ENCODE data around the gene COL1A1. TPM values are rescaled to one million over a fixed set of nuclear protein-coding genes. Genes with fewer than 3 reads are reported as not detected.

The COL1A1 gene
- polyA plus RNA-seq, 4 donors, result 2.2 to 320 (median 27.2) TPM

DNA sequence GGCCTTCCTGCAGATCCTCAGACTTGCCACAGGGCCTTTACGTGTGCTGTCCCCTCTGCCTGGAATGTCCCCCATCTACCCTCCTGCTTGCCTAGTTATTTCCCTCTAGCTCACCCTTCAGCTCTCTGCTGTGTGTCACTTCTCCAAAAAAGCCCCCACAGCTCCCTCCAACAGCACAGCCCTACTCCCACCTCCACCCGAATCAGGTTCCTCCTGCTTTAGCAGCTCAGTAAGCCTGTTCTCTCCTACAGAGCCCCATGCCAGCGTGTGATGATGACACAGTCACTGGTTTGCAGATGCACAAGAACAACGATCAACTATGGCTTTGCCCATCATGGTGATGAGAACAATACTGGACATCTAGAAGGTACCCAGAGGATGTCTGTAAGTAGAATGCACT, 64.4 kb downstream of the COL1A1 start:
- no peak overlapping the region for H3K4me3 ChIP-seq (ENCODE audit: low read depth in 1 of 3, low read length in 3 of 3)
- H3K27ac ChIP-seq (ENCODE audit: low read depth in 1 of 3, low read length in 2 of 3), result no peak overlapping the region
- peaks cover 0 to 4% (median 4%) of the 10 kb centered on the region in 3 donors for H3K4me1 ChIP-seq (ENCODE audit: control insufficient read depth in 3 of 3, insufficient read depth in 2 of 3, low read depth in 1 of 3, low read length in 2 of 3)
- peaks cover 14 to 80% (median 20%) of the 10 kb centered on the region in 3 donors for H3K36me3 ChIP-seq (ENCODE audit: control insufficient read depth in 3 of 3, insufficient read depth in 2 of 3, low read depth in 1 of 3, low read length in 3 of 3)
- 92 to 96% (median 93%) methylated on average over 4 of the region's 4 CpGs for WGBS, 3 donors
- H3K27me3 ChIP-seq (ENCODE audit: control insufficient read depth in 3 of 3, insufficient read depth in 3 of 3, low read length in 3 of 3), result no peaks in the 10 kb centered on the region
- DNase-seq, result no peak
- peaks cover 0 to 8% of the 10 kb centered on the region in 2 donors for H3K9me3 ChIP-seq (ENCODE audit: control insufficient read depth in 2 of 2, insufficient read depth in 1 of 2, low read depth in 1 of 2, low read length in 1 of 2)
- no peak for FAIRE-seq

DNA sequence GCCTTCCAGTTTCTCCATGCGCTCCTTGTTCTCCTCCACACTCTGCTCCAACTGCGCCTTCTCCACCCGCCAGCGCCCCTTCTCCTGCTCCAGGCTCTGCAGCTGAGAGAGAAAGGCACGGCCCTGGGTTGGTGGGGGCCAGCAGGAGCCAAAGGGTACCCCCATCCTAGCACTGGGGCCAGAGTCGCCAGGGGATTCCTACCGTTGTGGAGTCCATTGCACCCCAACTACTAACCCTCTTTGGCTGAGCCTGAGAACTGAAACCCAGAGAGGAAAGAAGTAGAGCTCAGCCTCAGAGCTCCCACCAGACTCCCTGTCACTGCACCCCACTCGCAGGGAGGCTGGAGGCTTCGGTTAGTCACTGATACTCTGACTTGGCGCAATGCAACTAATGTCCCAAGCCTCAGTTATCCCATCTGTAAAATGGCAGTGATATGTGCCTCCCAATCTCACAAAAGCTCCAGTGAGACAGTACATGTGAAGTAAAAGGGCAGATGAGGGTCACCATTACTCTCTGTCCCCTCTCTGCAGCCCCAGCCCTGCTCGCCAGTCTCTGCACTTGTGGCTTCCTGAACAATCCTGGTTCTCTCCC, 65.2 kb downstream of the COL1A1 start:
- peaks cover 0 to 8% of the 10 kb centered on the region in 2 donors for H3K9me3 ChIP-seq (ENCODE audit: control insufficient read depth in 2 of 2, insufficient read depth in 1 of 2, low read depth in 1 of 2, low read length in 1 of 2)
- DNase-seq (no peak), FAIRE-seq (no peak)
- WGBS, 3 donors, result 89 to 98% (median 98%) methylated on average over 10 to 11 of the region's 11 CpGs
- H3K27me3 ChIP-seq (ENCODE audit: control insufficient read depth in 3 of 3, insufficient read depth in 3 of 3, low read length in 3 of 3), result no peaks in the 10 kb centered on the region
- H3K27ac ChIP-seq (ENCODE audit: low read depth in 1 of 3, low read length in 2 of 3), result no peak overlapping the region
- H3K4me3 ChIP-seq (ENCODE audit: low read depth in 1 of 3, low read length in 3 of 3), result no peak overlapping the region
- peaks cover 0 to 4% (median 4%) of the 10 kb centered on the region in 3 donors for H3K4me1 ChIP-seq (ENCODE audit: control insufficient read depth in 3 of 3, insufficient read depth in 2 of 3, low read depth in 1 of 3, low read length in 2 of 3)
- peaks cover 14 to 71% (median 19%) of the 10 kb centered on the region in 3 donors for H3K36me3 ChIP-seq (ENCODE audit: control insufficient read depth in 3 of 3, insufficient read depth in 2 of 3, low read depth in 1 of 3, low read length in 3 of 3)

DNA sequence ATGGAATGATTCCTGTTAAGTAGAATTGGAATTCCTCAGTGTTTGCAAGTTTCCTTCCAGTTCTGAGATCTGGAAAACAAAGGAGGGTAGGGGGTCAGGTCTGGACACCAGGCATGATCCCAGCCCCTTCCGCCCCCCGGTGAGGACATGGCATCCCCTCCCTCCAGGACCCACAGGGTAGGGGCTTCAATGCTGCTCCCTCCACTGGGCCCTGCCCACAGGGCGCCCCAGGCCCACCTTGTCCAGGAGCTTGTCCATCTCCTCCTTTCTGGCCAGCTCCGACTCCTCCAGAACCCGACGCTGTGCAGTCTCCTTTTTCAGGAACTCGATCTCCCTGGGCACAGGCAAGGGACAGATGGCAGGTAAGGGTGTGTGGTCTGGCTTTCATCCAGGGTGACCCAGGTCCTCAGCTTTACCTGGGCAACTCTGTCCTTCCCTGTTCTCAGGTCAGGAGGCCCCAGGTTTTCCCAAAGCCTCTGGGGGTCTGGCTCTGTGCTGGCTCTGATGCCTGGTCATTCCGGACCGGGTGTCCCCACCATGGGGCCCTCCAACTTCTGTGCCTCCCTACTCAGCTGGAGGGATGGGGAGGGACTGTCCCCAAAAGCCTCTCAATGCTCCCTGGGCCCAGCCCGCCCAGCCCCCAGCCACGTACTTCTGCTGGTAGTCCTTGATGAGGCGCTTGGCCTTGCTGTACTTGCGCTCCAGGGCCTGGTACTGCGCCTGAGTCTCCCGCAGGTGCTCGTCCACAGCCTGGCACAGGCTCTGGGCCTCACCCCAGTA, 65.9 kb downstream of the COL1A1 start:
- no peak for FAIRE-seq
- H3K36me3 ChIP-seq (ENCODE audit: control insufficient read depth in 3 of 3, insufficient read depth in 2 of 3, low read depth in 1 of 3, low read length in 3 of 3), result peaks cover 14 to 64% (median 15%) of the 10 kb centered on the region in 3 donors

DNA sequence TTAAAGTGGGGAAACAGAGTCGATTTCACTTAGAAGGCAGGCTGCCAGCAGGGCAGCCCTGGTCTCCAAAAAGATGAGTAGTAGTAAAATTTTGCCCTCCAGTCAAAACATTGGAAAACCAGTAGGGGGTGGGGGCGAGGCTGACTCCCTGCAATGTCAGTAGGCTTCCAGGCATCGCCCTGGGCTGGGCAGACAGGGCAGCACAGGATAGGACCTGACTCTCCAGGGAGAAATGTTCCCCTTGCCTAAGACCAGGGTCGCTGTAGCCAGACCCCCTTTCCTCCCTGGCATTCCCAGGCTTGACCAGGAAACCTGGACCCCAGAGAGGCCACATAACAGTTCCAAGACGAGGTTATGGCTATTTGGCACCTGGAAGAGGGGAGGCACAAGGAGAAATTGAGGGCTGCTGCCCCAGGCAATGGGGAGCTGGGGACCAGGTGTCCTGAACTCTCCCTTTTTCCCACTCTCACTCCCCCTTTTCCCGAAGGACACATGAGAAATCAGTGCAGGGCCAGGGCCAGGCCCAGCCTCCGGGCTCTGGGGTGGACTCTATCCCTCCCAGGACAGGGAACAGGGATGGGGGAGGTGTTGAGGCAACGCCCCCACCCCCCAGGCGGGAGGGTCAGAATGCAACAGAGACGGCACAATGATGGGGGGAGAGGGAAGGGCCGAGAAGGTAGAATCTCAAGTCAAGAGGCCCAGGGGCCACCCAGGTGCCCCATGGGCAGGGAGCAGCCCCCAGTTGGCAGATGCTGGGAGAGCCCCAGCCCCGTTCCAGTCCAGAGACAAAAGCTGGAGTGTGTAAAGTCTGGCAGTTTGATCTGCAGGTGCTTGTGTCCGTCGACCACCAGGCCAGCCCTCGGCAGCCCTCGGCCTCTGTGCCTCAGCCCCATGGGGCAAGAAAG, 67.0 kb downstream of the COL1A1 start:
- Histone ChIP-seq H3K27me3 (ENCODE audit: control insufficient read depth in 3 of 3, insufficient read depth in 3 of 3, low read length in 3 of 3) (peaks cover 0 to 10% (median 0%) of the 10 kb centered on the region in 3 donors), H3K4me1 (ENCODE audit: control insufficient read depth in 3 of 3, insufficient read depth in 2 of 3, low read depth in 1 of 3, low read length in 2 of 3) (peaks cover 0 to 8% (median 4%) of the 10 kb centered on the region in 3 donors), H3K27ac (ENCODE audit: low read depth in 1 of 3, low read length in 2 of 3) (no peak overlapping the region), H3K9me3 (ENCODE audit: control insufficient read depth in 2 of 2, insufficient read depth in 1 of 2, low read depth in 1 of 2, low read length in 1 of 2) (no peaks in the 10 kb centered on the region), H3K4me3 (ENCODE audit: low read depth in 1 of 3, low read length in 3 of 3) (no peak overlapping the region), H3K36me3 (ENCODE audit: control insufficient read depth in 3 of 3, insufficient read depth in 2 of 3, low read depth in 1 of 3, low read length in 3 of 3) (peaks cover 14 to 54% (median 14%) of the 10 kb centered on the region in 3 donors)
- no peak for FAIRE-seq
- WGBS, 3 donors, result 77 to 83% (median 81%) methylated on average over 16 of the region's 16 CpGs
- no peak for DNase-seq

More for the DNA sequence above, 65.9 kb downstream of the COL1A1 start:
- Histone ChIP-seq H3K27ac (ENCODE audit: low read depth in 1 of 3, low read length in 2 of 3) (no peak overlapping the region), H3K27me3 (ENCODE audit: control insufficient read depth in 3 of 3, insufficient read depth in 3 of 3, low read length in 3 of 3) (peaks cover 0 to 6% (median 0%) of the 10 kb centered on the region in 3 donors), H3K4me3 (ENCODE audit: low read depth in 1 of 3, low read length in 3 of 3) (no peak overlapping the region), H3K4me1 (ENCODE audit: control insufficient read depth in 3 of 3, insufficient read depth in 2 of 3, low read depth in 1 of 3, low read length in 2 of 3) (peaks cover 0 to 8% (median 4%) of the 10 kb centered on the region in 3 donors), H3K9me3 (ENCODE audit: control insufficient read depth in 2 of 2, insufficient read depth in 1 of 2, low read depth in 1 of 2, low read length in 1 of 2) (peaks cover 0 to 6% of the 10 kb centered on the region in 2 donors)
- DNase-seq, result no peak
- 89 to 94% (median 90%) methylated on average over 16 of the region's 16 CpGs for WGBS, 3 donors

DNA sequence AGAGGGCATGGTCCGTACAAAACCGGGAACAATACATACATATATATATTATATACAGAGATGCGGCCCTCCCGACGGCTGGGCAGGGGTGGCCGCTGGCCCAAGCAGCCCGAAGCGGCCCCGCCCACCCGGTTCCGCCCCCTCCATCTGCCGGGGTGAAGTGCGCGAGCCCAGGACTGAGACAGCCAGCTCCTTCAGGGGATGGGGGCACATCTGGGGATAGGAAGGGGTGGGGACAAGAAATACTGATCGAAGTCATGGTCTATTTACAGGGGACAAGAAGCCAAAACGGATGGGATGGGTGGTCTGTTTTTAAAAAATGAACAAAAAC, 67.7 kb downstream of the COL1A1 start:
- 29 to 36% (median 35%) methylated on average over 16 of the region's 16 CpGs for WGBS, 3 donors
- no peak for FAIRE-seq

More for the DNA sequence above, 67.7 kb downstream of the COL1A1 start:
- H3K4me1 ChIP-seq (ENCODE audit: control insufficient read depth in 3 of 3, insufficient read depth in 2 of 3, low read depth in 1 of 3, low read length in 2 of 3), result peaks cover under 1 to 15% (median 8%) of the 10 kb centered on the region in 3 donors
- peak overlapping the region in 1 of 3 donors; percentile 47 for H3K27ac ChIP-seq (ENCODE audit: low read depth in 1 of 3, low read length in 2 of 3)
- H3K36me3 ChIP-seq (ENCODE audit: control insufficient read depth in 3 of 3, insufficient read depth in 2 of 3, low read depth in 1 of 3, low read length in 3 of 3), result peaks cover 8 to 47% (median 14%) of the 10 kb centered on the region in 3 donors
- no peak for DNase-seq
- no peak overlapping the region for H3K4me3 ChIP-seq (ENCODE audit: low read depth in 1 of 3, low read length in 3 of 3)
- no peaks in the 10 kb centered on the region for H3K9me3 ChIP-seq (ENCODE audit: control insufficient read depth in 2 of 2, insufficient read depth in 1 of 2, low read depth in 1 of 2, low read length in 1 of 2)
- H3K27me3 ChIP-seq (ENCODE audit: control insufficient read depth in 3 of 3, insufficient read depth in 3 of 3, low read length in 3 of 3), result peaks cover 0 to 10% (median 0%) of the 10 kb centered on the region in 3 donors

Other genes starting within 250 kb of the COL1A1 start
- gene DLX4, start 232.4 kb downstream of the COL1A1 start, polyA plus RNA-seq, result 1 to 10 TPM in 2 of 4 donors, not detected in 2; 1.3 to 4.0 TPM
- 1 to 10 TPM in 1 of 4 donors, under 1 TPM in 1, not detected in 2; 0.06 to 1.4 TPM for gene DLX3, start 206.4 kb downstream of the COL1A1 start, polyA plus RNA-seq
- 10 to 100 TPM; 53.5 to 96.4 (median 72.0) TPM for gene ITGA3, start 145.5 kb downstream of the COL1A1 start, polyA plus RNA-seq
- gene PDK2, start 106.3 kb downstream of the COL1A1 start, polyA plus RNA-seq, result 100 to 1,000 TPM in 1 of 4 donors, 10 to 100 TPM in 3; 27.2 to 125 (median 36.8) TPM
- 1 to 10 TPM in 2 of 4 donors, under 1 TPM in 2; 0.54 to 2.9 (median 1.4) TPM for gene SAMD14, start 71.5 kb downstream of the COL1A1 start, polyA plus RNA-seq
- gene PPP1R9B, start 51.0 kb downstream of the COL1A1 start, polyA plus RNA-seq, result 10 to 100 TPM; 14.1 to 31.8 (median 21.6) TPM
- gene SGCA, start 35.6 kb downstream of the COL1A1 start, polyA plus RNA-seq, result 1 to 10 TPM in 2 of 4 donors, under 1 TPM in 1, not detected in 1; 0.96 to 6.2 (median 5.0) TPM
- gene TMEM92, start 72.8 kb upstream of the COL1A1 start, polyA plus RNA-seq, result 10 to 100 TPM; 29.1 to 91.1 (median 46.3) TPM
- 10 to 100 TPM in 1 of 4 donors, 1 to 10 TPM in 3; 3.8 to 18.2 (median 6.7) TPM for gene XYLT2, start 144.5 kb upstream of the COL1A1 start, polyA plus RNA-seq
- 100 to 1,000 TPM in 3 of 4 donors, 10 to 100 TPM in 1; 70.9 to 247 (median 163) TPM for gene MRPL27, start 171.6 kb upstream of the COL1A1 start, polyA plus RNA-seq
- gene EME1, start 171.6 kb upstream of the COL1A1 start, polyA plus RNA-seq, result 1 to 10 TPM in 2 of 4 donors, not detected in 2; 2.5 to 4.3 TPM
- gene LRRC59, start 195.9 kb upstream of the COL1A1 start, polyA plus RNA-seq, result 100 to 1,000 TPM in 1 of 4 donors, 10 to 100 TPM in 3; 51.0 to 108 (median 64.0) TPM
- gene ACSF2, start 224.6 kb upstream of the COL1A1 start, polyA plus RNA-seq, result 100 to 1,000 TPM in 3 of 4 donors, 10 to 100 TPM in 1; 13.5 to 259 (median 117) TPM

All from small intestine (tissue), 7 donors.